GM18520 (cell line): ENCODE measurements around the gene BAIAP2L2.
"Not testable (repeated sequence)": the region's sequence is repeated elsewhere in the genome, so short reads cannot be mapped to it uniquely, and the experiment has no call there.

ENCODE experiments used
- ATAC-seq: cut with Tn5 transposase; IDR thresholded peaks from one replicate; pipeline ENCODE4 v1.9.1; 2021; ENCODE audit not compliant: unreplicated experiment

Gene BAIAP2L2

DNA sequence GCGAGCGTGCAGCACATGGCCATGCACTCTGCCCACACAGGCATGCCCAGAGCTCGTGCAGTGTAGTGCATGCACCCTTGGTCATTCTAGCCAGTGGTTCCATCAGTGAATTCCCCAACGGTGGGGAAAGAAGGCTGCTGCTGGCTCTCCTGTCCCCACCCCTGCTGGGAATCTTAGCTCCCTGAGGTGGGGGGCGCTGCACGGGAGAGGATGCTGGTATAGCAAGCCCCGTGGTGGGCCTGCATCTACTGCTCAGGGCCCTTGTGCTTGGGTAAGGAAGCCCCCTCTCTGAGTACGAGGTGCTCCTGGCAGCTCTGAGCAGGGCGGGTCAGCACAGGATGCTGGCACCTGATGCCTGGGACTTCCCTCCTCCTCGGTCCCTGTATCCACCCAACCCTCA, 18.5 kb upstream of the BAIAP2L2 start:
- ATAC-seq = no peak

DNA sequence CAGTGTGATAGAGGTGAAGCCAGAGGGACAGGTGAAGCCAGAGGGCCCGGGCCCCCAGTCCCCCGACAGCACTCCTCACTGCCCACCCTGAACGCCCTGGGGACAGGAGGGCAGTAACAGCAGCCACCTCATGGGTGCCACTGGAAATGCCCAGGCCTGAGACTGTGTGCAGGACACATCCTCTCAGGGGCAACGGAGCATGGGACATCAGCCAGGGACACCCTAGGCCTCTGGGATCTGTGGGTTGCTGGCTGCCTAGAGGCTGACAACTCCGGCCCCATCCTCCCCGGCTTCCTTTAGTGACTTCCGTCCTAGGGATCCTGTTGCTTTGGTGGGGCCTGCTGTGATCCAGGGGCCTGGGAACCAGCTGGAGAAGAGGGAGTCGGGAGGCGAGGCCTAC, 17.4 kb upstream of the BAIAP2L2 start:
- ATAC-seq = no peak

DNA sequence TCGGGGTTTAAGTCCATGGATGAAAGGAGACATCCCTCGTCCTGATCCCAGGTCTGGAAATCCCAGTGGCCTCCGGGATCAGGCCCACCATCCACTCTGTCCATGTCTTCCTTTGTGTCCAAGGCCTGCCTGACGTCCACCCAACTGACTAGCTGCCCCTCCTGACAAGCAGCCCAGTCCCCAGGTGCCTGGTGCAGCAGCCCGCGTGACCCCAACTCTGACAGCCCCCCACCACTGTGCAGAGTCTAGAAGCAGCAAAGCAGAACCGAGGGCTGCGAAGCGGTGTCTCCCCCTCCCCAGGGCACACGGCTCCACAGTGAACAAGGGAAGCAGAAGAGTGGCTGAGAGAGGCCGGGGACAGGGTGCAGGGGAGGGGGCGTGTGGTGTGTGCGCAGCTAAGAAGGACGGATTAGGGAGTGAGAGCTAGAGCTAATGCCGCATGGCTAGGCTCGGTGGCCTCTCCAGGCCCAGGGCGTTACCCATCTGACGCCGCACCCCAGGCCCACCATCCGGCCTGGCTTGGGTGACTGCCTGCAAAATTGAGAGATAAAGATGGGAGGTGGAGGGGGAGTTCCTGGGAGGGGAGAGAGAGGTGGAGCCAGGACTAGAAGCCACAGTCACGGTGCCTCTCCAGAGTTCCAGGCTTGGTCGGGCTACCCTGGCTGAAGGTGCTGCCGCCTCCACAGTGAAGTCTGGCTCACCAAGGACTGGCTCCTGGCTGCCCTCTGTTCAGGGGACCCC, 16.6 kb upstream of the BAIAP2L2 start:
- ATAC-seq = no peak

DNA sequence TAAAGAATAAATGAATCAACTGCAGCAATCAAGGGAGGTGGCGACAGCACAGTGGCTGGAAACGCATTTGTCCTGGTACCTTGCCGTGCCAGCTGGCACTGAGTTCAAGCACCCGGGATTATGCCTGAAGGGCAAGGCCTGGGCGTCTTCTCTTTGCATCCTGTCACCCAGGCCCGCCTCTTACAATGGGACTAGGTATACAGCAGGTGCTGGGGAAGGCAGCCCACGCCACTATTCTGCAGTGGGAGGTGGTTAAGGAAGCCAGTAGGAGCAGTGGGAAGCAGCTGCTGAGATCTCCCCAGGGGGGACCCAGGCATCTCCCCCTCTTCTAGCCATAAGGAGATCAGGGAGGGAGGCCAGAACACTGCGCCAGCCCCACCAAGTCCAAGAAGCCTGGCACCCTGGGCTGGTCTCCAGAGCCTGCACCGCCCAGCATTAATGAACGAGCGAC, 15.3 kb upstream of the BAIAP2L2 start:
- no peak for ATAC-seq

DNA sequence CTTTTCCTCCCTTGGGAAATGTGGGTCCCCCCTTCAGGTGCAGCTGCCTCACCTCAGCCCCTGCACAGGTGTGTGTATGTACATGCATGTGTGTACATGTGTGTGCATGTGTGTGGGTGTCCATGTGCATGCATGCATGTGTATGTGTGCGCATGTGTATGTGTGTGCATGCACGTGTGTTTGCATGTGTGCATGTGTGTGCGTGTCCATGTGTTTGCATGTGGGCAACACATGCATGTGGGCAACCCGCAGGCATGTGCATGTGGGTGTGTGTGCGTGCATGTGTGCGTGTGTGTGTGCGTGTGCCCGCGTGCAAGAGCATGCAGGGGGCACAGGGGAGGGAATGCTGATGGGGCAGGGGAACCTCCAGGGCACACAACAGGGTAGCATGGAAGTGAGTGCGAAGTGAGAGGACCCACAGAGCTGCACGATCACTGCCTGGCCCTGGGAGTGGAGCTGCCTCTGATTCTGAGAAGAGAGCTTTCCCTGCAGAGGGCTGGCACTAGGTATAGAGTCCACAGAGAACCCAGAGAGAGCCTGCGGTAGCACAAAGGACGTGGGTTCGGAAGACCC, 14.6 kb upstream of the BAIAP2L2 start:
- no peak for ATAC-seq

DNA sequence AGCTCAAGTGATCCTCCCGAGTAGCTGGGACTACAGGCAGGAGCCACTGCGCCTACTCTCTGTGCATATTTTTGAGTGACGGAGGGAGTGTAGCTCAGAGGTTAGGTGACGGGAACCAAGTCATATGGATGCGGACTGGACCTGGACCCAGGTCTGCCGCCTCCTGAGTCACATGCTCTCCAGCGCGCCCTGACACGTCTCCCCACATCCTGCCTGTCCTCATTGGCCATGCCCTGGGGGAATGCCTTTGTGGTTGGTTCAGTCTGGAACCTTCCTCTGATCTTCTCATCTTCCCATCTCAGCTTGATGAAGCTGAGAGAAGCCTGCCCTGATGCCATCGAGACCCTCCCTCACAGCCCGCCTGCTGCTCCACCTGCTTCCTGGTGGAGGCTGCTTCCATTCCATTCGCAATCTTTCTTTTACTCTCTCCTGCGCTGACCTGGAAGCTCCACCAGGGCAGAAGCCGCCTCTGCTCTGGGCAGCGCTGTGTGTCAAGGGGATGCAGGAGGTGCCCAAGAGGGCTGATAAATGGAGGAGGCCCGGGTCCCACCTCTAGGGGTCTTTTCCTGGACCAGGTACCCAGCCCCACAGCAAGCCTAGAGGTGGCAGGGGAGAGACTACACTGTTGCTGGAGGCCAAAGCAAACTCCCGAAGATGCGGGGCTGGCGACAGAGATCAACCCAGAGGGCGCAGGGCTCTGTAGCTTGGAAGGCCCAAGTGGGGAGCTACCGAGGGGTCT, 13.9 kb upstream of the BAIAP2L2 start:
- ATAC-seq = no peak

DNA sequence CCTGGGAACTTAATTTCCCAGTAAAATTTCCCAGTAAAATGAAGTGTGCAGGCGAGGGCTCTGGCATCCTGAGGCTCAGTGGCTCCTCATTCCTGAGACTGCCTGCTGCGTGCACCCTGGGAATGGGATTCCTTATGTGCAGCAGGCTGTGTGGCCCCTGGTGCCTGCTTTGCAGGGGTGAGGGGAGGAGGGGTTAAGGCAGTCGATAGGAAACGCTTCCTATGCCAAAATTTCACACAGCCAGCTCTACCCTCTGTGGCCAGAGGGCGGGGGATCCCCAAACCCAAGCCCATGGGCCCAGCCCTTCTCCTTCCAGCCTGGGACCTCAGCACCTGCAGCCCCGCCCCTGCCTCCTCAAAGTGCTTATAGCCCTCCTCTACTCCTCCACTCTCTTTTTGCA, 12.1 kb upstream of the BAIAP2L2 start:
- no peak for ATAC-seq

DNA sequence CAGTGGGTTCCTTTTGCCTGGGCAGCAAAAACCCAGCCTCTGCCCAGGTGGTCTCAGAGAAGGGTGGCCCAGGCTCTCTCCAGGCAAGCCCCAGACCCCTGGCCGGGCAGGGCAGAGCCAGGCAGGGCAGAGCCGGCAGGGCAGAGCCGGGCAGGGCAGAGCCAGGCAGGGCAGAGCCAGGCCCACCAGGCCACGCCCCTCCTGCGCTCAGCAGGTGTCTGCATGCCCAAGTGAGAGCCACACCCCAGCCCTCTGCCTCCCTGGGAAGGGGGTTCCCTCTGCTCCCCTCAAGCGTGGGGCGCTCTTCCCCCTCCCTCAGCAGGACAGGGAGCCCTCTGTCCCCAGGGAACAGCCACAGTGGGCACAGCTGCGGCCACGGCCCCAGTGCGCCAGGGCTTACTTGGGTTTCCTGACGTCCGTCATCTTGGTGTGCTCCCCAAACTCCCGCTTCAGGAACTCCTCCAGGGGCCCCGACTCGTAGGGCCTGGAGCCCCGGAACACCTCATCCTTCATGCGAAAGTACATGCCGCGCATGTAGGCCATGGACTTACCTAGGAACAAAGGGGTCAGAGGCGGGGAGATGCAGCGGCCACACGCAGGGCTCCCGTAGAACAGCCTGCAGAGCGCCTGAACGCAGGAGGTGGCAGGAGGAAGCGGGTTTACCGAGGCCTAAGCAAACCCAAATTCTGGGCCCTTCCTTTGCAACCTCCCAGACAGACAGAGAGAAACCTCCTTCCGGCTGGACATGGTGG, 10.1 kb upstream of the BAIAP2L2 start:
- no peak for ATAC-seq

DNA sequence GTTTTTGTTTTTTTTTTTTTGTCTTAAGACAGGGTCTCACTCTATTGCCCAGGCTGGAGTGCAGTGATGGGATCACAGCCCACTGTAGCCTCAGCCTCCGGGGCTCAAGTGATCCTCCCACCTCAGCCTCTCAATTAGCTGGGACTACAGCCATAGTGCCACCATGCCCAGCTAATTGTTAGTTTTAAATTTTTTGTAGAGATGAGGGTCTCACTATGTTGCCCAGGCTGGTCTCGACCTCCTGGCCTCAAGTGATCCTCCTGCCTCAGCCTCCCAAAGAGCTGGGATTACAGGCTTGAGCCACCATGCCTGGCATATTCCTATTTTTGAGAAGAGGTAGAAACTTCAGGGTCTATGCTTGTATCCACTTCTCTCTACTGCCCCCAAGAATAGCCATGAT, 8.3 kb upstream of the BAIAP2L2 start:
- not testable (repeated sequence) for ATAC-seq

DNA sequence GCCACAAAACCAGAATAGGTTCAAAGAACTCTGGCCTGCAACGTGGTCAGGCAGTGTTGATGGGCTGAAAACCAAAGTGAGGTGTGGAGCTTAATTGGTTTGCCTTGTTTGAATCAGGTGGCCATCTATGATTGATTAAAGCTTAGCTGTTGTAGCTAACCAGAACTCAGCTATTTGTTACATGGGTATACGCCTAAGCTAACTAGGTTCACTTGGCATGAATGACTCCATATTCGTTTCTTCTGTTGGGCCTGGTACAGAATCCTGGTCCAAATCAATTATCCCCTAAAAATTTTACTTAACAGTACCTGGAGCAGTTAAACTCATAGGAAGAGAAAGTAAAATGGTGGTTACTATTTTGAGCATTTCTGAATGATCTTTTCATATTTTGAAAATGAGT, 7.7 kb upstream of the BAIAP2L2 start:
- no peak for ATAC-seq

DNA sequence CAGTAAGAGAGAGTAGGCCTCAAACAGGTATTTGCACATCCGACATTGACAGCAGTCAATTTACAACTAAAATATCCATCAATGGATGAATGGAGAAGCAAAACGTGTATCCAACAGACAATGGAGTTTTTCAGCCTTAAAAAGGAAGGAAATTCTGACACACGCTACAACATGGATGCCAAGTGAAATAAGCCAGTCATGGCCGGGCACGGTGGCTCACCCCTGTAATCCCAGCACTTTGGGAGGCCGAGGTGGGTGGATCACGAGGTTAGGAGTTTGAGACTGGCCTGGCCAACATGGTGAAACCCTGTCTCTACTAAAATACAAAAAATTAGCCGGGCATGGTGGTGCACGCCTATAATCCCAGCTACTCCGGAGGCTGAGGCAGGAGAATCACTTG, 7.1 kb upstream of the BAIAP2L2 start:
- not testable (repeated sequence) for ATAC-seq

DNA sequence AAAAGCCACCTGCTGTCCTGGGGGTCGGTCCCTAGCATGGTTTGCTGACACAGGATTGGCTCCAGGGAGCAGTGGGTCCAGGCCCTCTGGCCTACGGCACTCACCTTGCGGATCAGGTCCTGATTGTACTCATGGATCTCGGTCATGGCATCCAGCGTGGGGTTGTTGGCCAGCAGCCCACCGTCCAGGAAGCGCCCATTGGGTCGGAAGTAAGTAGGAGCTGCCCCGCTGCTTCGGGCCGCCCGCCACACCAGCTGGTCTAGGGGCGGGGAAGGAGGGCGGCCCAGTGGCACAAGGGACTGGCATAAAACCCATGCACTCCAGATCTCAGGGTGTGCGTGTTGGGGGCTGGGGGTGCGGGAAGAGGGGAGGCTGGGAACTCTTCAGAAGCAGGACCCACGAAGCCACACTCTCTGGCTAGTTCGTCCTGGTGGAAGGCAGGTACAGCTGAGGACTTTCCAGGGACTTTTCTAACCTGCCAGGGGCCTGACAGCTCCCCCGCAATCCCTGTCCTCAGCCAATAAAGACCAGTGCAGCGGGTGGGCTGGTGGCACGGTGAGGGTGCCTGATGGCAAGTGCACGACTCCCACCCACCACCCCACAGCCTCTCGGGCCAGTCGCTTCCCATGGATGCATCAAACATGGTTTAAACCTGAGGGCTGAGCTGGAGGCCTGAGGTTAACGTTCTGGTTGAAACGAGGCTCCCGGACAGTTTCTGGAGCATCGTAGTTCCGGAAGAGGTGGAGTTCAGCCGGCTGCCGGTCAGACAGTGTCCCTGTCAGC, 5.1 kb upstream of the BAIAP2L2 start:
- ATAC-seq = no peak

DNA sequence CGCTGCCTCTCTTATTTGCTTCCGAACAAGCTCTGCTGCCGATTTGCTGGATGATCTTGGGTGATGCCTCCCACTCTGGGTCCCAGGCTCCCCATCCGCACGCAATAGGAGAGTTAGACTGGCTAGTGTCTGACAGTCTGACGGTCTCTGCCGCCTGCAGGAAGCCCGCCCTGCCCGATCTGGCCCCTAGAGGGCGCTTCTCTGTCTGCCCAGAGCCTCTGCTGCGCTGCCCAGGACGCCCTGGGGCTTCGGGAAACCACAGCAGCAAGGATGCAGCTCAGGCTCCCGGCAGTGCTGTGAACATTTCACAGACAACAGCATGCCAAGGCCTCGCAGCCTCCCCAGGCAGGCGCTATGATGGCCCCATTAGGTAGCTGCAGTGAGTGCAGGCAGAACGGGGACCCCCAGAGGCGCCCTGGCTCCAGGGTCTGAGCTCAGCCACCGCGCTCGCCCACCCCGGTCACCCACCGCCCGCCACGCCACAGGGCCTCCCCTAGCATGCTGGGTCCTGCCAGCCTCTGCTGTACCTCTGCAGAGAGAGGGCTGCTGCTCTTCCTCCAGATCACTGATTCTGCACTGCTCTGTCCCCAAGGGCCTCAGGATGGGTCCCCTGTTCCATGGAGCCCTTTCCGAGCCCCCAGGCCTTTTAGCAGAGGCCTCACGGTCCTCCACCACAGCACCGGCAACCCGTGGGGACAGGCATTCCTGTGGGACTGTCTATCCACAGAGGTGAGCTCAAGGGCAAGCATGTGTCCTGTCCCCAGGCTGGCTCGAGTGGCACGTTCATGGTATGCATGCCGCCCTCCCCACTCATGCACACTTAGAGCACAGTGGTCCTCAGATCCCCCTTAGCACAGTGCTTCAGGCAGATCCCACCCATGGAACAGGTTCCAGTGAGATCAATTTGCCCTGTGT, 4.3 kb upstream of the BAIAP2L2 start:
- ATAC-seq = no peak

DNA sequence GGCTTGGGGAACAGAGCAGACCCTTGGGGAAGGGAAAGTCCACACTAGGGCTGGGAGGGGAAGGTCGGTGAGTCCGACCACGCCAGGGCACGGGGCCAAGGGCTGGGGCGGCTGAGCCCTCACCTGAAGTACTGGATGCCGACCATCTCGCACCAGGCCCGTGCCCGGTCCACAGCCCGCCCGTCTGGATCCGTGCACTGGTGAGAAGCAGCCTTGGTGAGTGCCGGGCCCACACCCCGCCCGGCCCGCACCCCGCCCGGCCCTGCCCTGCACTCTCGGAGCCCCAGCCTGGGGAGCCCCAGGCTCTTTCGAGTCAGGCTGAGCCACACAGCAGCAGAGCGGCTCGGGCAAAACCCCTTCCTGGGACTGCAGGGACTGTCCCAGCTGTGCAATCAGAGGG, 1.9 kb upstream of the BAIAP2L2 start:
- no peak for ATAC-seq

DNA sequence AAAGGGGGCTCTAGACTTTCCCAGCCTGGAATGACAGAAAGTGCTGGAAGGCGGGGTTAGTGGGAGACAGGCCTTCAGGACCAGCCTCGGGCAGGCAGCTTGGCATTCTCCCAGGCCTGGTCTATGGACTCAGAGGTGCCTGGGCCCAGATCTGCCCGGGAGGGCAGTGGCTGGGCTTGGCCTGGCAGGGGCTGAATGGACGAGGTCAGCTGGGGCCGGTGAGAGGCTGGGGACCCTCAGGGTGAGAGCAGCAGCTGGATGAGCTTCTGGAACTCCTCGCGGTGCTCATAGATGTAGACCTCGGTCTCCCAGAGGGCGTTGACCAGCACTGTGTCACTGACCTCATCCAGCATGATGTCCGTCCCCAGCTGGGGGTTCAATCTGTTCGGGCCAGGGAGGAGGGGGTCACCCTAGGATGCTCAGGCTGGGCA, 1.5 kb upstream of the BAIAP2L2 start:
- ATAC-seq = no peak

DNA sequence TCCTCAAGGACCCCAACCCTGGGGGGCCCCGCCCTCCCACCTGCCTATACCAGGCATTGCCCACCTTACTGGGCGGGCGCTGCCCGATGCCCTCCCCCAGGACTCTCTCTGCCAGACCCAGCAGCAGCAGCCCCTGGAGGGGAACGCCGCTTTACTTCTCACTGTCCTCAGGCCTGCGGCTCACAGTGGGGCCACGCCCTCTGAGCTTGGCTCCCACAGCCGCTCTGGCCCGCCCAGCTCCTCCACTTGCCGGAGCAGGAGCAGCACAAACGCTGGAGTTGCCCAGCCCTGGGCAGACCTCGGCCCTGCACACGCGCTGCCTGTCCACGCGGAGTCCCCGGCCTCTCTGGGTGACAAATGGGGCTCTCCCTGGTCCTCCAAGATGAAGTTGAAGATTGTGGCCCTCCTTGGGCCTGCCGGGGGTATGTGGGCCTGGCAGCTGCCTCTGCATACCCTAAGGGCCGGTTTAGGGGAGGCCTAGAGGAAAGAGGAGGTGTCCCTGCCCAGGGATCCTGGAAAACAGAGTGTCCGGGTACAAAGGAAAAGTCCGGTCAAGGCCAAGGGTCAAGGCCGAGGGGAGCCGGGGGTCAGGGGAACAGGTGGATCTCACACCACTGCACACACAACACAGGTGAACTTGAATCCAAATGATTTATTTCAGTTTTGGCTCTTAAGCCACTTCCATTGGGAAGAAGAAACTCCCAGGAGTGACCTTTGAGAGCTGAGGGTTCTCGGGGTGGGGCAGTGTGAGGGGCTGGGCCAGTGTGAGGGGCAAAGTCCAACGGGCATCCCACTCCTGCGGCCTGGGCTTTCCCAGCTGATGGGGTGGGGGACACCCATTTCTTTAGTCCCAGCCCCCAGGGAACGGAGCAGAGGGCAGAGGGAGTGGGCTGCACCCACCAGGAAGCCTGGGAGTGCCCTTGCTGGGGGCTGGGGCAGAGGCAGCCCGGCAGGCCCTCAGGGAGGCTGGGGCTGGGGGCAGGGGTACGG, 674 bp upstream of the BAIAP2L2 start:
- no peak for ATAC-seq

DNA sequence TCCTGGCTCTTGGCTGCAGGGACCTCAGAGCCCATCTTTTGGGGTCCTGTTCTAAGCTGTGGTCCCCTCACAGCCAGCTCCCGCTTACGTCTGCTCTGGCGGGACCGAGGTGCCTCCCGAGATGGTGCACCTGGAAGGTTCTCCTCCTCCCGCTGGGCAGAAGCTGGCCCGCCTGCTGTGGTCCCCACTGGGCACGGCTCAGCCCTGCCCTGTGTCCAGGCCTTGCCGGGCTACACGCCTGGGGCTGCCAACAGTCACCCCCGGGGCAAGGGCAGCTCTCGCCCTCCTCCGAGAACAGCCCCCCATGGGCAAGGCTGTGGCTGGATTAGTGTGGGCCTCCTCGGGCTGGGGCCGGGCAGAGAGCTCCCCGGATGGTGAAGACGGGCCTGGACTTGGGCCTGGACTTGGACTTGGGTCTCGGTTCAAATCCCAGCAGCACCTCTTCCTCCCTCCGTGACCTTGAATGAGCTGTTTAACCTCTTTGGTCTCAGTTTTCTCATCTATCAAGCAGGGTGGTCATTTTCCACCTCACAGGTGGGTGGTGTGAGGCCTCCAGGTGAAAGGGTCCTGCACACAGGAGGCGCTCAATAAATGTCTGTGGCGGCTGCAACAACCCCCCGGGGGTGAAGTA, 998 bp downstream of the BAIAP2L2 start:
- ATAC-seq = no peak
